Stimulated activated CD8-positive, alpha-beta memory T cell treated with anti-CD3 and anti-CD28 coated beads, Interleukin-7, amount 100 ng/mL, for 1 hour (primary cell): ENCODE measurements around the gene PEAK1.
"Not testable (repeated sequence)": the region's sequence is repeated elsewhere in the genome, so short reads cannot be mapped to it uniquely, and the experiment has no call there.

ENCODE experiments used
- DNase-seq, 2 donors: peaks; one replicate each; pipeline ENCODE4 v3.0.0-alpha.2; 2020; ENCODE audit warnings: low read depth in 2 of 2

PEAK1 gene

DNA sequence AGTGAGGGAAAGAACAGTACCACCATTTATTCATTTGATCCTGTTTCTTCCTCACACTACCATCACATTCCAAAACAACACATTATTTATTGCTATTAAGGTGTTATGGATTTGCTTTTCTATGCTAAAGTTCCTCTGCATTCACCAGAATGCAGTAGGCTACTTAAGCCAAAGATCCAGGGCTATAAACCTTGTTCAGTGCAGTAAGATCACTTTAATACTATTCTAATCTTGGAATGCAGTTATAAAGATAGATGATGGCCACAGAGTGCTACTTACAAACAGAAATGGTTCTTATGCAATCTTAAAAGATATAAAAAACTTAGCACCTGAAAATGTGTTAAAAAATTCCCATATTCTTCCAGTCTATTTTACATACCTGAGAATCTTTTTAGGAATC, 241.5 kb downstream of the PEAK1 start:
- DNase-seq: no peak

DNA sequence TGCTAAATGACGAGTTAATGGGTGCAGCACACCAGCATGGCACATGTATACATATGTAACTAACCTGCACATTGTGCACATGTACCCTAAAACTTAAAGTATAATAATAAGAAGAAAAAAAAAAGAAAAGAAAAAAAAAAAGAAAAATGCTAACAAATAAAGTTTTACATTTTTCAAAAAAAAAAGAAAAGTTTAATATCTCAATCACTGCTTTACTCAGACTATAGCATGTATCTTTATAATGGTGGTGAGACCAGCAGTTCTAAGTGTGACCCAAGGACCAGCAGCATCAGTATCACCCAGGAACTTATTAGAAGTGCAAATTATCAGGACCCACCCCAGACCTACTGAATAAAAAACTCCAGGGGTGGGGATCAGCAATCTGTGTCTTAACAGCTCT, 243.8 kb downstream of the PEAK1 start:
- DNase-seq: not testable (repeated sequence)

DNA sequence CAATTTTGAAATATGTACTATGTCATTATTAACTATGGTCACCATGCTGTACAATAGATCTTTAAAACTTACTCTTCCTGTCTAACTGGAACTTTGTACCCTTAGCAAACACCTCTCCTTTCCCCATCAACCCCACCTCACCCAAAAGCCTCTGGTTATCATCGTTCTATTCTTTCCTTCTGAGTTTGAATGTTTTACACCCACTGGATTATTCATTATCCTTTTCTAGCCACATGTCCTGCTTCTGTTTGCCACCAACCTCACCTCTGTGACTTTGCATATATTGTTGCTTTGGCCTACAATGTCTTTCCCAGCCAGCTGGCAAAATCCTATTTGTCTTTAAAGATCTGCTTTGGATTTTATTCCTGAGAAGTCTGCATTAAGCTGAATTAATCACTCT, 246.4 kb downstream of the PEAK1 start:
- no peak for DNase-seq

DNA sequence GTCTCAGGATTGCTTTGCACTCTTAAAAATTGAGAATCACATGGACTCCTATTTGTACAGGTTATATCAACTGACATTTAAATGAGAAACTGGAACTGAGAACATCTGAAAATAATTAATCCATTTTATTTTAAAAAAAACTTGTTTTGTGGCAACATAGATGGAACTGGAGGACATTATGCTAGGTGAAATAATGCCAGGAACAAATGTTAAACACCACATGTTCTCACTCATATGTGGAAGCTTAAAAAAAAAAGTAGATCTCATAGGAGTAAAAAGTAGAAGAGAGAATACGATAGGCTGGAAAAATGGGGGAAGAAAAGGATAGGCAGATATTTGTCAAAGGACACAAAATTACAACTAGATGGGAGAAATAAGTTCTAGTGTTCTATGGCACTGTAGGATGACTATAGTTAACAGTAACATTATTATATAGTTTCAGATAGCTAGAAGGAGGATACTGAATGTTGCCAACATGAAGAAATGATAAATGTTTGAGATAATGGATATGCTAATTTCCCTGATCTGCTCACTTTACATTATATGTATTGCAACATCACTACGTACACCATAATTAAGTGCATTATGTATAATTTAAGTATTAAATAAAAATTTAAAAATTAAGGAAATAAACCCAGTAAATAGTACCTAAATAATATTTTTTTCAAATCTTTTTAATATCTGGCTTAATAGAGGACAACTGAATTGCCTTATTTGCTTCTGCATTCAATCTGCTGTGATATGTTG, 248.5 kb downstream of the PEAK1 start:
- no peak for DNase-seq

DNA sequence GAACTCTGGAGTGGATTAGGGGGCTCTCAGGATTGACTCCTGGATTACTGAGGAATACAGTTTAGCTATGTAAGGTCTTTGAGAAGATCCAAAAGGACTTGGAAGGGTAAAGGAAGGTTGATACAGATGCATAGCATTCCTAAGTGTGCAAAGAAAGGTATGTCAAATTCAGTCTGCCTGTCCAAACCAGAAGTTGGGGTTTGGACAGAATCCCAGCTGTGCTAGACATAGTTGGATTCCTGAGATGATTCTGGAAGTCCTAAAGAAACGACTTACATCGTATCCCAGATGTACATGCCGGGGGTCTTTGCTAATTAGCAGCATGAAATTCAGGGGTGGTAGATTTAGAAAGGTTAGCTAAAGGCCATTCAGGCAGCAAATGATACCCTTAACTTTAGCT, 251.3 kb downstream of the PEAK1 start:
- DNase-seq: no peak

DNA sequence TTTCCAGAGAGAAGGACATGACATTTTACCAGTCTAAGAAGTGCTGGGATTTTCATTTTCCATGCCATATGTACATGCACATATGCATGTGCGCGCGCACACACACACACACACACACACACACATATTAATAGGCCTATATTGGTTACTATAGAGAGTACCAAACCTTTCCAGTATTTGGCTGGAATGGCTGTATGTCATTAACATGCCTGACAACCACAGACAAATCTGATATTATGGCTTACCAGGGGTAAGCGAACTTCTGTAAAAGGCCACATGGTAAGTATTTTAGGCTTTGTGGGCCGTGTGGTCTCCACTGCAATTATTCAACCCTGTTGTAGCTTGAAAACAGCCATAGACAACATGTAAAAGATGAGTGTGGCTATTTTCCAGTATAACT, 251.8 kb downstream of the PEAK1 start:
- no peak for DNase-seq

DNA sequence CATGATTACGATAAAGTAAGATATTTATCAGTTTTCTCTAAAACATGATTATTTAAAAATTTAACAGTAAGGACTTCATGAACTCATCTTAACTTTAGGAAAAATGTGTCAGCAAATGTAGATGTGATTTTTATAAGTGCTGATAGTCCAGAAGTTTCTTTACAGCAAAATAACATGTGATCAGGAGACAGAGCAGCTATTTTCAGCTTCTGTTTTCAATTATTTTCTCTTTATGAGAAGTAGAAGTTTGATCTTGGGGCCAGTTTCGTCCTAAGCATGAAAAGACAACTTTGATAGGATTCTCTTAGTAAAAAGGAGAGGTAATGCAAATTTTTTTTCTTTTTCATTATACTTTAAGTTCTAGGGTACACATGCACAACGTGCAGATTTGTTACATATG, 252.5 kb downstream of the PEAK1 start:
- no peak for DNase-seq

DNA sequence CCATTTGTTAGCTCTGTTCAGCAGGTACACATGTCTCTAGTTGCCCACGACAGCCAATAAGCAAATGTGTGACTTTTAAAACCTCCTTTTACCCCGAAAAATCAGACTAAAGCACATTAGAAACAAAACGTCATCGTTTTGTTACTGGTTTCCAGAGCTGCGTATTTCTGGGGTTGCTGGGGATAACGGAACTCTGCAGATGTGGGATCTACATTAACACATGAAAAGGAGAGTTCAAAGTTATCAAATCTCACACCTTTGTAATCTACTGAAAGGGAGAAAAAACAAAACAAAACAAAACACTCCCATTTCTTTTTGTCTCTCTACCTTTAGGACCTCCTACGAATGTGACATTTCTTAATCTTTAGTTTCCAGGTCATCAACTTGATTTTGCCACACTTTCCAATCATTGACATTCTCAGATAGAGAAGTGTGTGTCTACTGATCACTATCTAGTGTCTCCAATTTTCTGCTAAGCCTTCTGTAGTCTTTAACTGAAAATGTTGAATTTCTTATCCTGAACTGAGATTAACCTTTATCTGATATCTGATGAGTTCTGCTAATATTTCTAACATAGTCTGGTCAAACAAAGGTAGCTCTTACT, 256.0 kb downstream of the PEAK1 start:
- no peak for DNase-seq

DNA sequence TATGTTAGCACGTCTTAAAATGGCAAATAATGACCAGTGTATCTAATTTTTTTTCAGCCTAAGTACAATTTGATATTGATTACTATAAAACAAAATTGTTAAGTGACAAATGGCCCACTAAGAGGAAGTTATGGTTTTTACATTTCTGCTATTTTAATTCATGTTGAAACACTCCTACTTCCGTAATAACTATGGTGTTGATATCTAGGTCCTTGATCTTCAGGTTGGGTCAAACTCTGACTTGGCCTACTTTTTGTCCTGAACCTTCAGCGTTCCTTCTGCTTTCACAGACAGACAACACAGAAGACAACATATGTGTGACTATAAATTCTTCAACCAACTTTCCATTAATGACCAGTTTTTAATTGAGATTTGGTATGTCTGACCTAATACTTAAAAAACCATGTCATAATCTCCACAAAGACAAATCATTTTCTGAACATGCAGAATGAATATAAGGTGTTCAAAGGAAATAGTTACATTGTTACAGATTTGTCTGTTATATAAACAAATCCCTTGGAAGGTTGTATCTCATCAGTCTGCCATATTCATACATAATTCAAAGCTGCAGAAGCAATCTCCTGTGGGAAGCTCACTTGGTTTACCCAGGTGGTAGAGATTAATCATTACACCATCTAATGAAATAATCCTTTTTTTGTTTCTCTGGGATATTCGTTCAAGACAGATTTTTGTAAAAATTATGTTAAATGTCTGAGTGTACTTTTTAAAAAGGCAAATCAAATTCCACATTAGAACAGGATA, 256.9 kb downstream of the PEAK1 start:
- DNase-seq: no peak

DNA sequence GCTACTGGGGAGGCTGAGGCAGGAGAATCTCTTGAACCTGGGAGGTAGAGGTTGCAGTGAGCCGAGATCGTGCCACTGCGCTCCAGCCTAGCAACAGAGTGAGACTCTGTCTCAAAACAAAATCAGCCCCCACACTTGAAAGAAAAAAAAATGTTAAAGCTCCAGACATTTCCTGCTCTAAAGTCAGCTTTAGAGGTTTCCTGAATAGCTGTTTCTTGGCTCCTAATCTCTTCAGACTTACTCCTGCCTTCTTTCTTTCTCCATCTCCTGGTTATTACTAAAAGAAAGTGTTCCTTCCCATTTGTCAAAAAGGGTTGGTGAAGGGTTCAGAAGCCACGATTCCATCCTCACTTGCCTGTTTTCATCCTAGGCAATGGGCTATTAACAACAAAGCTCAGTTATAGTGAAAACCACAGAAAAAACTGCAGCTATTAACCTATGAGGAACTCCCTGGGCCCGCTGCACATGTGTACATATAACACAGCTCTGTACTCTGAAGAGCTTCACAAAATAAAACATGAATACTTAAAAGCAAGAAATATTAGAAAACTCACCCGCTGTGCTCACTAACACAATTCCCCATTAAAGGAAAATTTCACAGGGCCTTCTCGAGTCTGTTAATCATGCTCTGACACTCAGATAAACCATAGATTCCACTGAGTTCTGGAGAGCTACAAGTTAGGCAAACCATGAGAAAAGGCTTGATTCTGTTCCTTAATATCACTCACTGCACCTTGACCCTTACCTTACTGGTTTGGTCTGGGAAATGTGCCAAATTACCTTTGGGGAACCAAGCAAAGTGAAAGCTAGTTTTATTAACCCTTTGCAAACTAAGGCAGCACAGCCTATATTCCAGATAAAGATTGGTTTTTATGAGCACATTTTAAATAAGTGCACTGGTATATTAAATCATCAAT, 259.1 kb downstream of the PEAK1 start:
- no peak for DNase-seq

DNA sequence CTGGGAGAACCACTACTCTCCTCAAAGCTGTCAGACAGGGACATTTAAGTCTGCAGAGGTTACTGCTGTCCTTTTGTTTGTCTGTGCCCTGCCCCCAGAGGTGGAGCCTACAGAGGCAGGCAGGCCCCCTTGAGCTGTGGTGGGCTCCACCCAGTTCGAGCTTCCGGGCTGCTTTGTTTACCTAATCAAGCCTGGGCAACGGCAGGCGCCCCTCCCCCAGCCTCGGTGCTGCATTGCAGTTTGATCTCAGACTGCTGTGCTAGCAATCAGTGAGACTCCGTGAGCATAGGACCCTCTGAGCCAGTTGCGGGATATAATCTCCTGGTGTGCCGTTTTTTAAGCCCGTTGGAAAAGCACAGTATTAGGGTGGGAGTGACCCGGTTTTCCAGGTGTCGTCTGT, 263.9 kb downstream of the PEAK1 start:
- DNase-seq: not testable (repeated sequence)

DNA sequence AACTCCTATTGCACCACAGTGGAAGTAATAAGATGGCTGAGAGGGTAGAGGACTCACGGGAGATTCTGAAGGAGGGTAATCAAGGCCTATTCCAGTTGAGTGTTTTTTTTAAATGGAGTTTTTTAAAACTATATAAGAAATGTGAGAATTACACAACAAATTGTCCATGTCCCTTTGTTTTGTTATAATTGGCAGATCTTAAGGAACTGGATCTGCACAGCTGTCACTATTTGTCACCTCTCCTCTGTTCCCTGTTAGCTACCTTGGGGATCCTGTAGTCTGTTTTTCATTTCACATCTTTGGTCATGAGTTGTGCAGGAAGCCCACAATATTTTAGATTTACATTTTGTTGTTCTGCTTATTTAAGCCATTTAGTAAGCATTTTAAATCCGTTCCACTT, 271.7 kb downstream of the PEAK1 start:
- no peak for DNase-seq

DNA sequence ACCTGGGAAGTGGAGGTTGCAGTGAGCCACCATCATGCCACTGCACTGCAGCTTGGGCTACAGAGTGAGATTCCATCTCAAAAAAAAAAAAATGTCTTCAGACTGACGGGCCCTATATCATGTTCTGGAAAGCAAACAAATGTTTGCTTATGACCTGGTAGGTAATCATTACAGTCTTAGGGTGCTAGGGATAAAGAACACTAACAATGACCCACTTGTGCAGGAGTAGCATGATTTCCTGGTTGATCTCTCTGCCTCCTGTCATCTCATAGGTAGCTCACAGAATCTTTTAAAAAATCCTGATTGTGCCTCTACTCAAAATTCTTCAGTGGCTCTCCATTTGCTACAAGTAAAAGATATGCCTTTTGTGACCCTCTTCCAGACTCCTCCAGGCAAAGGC, 274.5 kb downstream of the PEAK1 start:
- DNase-seq: no peak

DNA sequence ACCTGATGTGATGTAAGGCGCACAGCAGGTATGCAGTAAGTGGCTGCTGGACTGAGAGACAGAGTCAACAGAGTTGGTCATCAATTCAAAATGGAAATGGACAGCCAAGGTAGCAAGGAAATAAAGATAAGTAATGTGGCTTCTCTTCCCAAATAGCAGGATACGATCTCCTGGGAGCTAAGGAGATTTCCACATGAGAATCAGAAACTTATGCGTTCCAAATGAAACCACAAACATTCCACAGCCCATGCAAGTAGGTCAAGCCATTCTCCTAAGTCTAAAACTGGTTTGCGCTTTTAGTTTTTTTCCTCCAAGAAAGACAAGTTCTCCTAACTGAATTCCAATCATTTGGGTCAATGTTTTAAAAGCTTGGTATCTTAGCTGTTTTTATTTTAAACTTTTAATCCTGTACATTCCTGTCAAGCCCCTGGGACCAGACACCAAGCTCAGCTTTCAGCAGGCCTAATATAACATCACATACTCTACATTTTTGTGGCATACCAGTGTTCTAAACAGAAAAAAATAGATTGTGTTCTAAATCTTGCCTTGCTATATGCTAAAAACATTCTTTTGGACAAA, 275.3 kb downstream of the PEAK1 start:
- no peak for DNase-seq

DNA sequence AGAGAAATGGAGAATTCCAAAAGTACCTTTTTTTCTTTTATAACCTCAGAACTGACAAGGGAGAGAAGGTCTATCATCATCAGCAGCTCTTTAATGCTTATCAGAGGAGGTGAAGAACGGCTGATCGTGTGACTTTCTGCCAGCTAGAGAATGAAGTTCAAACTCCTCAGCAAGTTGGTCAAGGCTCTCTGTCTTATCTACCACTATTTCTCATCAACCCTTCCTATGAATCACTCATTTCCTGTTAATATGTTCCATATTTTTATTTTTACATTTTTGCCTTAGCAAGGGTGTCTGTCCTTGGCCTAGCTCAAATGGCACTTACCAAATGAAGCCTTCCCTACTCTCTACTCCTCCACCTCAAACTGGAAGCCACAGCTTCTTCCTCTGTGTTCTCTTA, 275.9 kb downstream of the PEAK1 start:
- DNase-seq: no peak

DNA sequence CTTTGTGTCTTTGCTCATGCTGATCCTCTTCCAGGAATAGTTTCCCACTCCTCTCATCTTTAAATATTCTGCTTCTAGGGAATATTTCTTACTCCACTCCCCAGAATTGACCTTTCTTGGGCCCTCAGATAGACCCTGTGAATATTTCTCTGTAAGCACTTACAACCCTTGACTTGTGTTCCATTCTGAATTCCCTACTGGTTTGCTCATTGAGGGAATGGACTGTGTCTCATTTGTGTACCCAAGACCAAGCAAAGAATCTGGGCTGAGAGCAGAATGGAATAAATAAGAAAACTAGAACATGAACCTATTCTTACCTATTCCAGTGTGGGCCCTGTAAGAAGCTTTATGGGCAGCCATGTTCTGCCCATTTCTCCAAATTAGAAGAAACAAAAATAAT, 276.3 kb downstream of the PEAK1 start:
- no peak for DNase-seq

DNA sequence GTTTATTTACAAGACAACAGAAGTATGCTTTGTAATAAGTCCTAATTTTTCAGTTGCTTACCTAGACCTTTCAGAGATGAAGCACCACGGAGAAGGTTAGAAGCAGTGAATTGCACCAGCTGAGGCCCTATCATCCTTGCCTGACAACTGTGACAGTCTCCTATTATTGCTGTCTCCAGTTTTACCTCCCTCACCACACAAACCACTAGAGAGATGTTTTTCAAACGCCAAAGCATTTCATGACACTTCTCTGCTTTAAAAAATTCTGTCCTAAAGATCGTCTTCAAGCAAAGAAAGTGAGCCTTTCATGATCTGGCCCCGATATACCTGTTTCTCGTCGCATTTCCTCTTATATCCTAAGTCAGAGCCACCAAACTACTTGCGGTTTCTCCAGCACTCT, 276.7 kb downstream of the PEAK1 start:
- DNase-seq: no peak

DNA sequence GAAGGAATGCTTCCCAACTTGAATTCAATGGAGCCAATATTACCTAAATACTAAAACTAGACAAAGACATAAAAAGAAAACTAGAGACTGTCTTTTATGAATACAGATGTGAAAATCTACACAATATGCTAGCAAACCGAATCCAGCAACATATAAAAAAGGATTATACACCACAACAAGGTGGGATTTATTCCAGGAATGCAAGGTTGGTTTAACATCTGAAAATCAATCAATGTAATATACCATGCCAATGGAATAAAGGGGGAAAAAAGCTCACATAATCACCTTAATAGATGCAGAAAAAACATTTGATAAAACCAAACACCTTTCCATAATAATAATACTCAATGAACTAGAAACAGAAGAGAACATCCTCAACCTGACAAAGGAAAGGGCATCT, 279.7 kb downstream of the PEAK1 start:
- no peak for DNase-seq

DNA sequence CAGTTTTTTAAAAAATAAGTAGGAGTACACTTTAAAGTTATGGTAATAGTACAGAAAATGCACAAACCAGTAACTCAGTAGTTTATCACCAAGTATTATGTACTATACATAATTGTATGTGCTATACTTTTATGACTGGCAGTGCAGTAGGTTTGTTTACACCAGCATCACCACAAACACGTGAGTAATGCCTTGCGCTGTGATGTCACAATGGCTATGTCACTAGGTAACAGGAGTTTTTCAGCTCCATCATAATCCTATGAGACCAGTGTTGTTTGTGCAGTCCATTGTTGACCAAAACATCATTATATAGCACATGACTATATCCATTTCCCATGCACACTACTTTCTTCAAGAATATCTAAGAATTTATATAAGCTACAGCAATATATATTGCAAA, 280.6 kb downstream of the PEAK1 start:
- no peak for DNase-seq

DNA sequence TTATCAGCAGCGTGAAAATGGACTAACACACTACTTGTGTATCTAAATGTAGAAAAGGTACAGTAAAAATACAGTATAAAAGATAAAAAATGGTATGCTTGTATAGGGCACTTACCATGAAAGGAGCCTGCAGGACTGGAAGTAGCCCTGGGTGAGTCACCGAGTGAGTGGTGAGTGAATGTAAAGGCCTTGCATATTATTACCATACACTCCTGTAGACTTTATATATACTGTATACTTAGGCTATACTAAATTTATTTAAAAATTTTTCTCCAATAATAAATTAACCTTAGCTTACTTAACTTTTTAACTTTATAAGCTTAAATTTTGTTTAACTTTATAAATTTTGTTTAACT, 281.8 kb downstream of the PEAK1 start:
- DNase-seq: no peak

DNA sequence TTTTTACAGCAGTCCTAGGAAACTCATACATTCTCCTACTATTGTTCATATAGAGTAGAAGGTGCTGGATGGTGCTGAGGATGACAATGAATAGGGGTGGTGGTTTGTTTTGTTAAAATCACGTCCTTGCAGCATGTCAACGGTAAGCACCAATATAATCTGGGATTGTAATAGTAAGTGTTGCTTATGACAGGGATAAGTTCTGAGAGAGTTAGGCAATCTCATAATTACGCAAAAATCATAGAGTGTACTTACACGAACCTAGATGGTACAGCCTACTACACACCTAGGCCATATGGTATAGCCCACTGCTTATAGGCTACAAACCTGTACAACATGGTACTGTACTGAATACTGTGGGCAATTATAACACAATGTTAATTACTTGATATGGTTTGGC, 284.7 kb downstream of the PEAK1 start:
- no peak for DNase-seq
